Stimulated activated CD8-positive, alpha-beta memory T cell treated with anti-CD3 and anti-CD28 coated beads, Interleukin-15, amount 100 ng/mL, for 48 hours (primary cell): ENCODE results near the gene MSH6.

Experiments used
- DNase-seq, 2 donors: peaks; one replicate each; pipeline ENCODE4 v3.0.0-alpha.2; 2020; ENCODE audit warnings: low read depth in 2 of 2

Gene MSH6

DNA sequence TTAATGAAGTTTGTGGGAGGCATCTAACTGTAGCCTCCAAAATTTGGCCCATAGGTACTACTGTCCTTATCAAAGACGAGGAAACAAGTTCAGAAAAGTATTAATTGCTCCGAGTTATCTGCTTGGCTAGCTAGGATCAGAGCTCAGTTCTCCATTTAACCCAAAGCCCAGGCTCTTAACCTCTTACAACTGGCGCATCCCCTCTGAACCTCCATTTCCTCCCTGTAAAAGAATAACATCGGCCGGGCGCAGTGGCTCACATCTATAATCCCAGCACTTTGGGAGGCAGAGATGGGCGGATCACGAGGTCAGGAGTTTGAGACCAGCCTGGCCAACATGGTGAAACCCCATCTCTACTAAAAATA is 3.5 kb upstream of the MSH6 start:
- no peak for DNase-seq

DNA sequence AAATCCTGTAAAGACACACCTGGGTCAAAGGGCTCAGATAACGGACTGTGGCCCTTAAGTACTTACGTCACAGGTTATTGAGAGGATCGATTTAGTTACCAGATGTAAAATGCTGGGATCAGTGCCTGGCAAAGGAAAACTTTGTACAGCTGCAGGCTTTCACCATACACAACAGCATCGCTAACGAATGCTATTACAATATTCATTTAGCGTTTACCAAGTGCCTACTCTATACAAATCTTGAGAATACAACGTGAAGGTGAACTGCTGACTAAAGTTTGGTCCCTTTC is 619 bp upstream of the MSH6 start:
- no peak for DNase-seq

DNA sequence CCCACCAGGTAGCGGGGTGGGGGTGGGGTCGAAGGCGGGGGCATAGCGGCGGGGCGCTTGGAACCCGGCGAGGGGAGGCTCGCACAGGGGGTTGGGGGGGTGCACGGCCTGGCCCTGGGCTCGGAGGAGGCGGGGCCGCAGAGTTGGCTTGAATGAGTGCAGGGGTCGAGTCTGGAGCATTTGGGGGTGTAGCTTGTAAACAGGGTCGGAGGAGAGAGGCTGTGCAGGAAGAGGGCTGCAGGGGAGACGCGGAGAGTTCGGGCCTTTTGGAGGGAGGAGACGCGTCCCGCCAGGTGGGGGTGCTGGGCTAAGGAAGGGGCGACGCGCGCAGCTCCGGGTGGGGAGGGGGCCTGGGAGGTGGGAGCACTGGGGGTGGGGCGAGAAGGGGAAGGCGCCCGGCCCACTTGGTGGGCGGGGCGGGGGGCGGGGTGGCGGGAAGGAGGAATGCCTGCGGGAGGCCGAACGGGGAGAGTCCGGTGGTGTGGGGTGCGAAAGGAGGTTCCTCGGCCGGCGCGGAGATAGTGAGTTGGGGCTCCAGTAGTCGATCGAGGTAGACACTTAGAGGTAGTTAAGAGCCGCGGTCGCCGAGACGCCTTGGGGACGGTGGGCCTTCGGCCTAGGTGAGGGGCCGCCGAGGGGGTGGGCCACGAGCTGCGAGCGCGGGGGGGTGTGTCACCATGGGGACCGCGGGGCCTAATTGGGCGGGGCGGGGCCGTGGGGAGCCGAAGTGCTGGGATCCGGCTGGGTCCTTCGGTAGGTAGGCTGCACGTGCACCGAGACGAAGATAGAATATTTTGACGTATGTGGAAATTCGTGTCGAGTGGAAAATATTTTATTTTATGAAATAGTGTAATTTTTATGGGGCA is 774 bp downstream of the MSH6 start:
- DNase-seq = peak; percentile 42 to 49

DNA sequence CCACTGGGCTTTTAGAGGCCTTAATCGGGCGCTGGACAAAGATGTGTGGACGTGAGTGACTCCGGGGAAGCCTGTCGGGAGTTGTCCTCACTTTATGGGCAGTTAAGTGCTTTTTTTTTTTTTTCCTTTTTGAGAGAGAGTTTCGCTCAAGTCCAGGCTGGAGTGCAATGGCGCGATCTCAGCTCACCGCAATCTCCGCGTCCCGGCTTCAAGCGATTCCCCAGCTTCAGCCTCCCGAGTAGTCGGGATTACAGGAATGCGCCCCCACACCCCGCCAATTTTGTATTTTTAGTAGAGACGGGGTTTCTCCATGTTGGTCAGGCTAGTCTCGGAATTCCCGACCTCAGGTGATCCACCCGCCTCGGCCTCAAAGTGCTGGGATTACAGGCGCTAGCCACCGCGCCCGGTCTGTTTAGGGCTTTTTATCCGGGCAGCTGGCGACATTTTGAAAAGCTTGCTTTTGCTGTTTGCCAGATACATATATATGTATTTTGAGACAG is 1.5 kb downstream of the MSH6 start:
- DNase-seq = no peak

DNA sequence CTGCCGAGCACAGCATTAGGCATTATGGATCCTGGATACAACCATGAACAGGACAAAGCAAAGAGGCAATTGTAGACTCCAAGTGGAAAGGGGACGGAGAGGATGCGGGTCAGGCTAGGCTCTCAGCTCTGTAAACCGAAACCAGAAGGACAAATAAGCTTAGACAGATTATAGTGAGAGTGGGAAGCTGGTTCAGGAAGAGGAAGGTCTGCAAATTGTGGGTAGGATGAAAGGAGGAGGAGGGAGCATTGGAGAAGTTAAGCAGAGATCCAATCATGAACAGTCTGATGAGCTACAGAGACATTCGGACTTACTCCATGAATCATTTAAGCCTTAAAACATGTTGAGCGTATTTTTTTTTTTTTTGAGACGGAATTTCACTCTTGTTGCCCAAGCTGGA is 3.0 kb downstream of the MSH6 start:
- DNase-seq = no peak

DNA sequence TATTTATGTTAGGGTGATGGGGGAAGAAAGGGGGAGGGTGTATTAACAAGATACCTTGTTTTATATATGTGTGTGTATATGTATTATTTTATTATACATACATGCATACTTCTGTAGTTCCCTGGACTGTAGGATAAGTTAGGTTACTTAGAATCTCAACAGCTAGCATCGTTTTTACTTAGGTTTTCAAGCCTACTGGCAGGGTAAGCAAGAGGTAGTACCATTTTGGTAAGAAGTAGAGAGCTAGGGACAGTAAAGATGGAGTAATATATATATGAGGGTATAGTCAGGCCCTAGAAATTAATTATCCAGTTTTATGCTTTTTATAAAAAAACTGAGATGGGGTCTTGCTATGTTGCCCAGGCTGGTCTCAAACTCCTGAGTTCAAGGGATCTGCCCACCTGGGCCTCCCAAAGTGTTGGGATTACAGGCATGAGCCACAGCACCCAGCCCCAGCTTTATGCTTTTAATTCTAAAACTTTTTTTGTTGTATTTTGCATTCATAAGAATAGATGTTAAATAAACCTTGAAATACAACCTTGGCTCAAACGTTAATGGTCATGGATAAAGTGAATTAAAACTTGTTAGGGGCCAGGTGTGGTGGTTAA is 13.2 kb downstream of the MSH6 start:
- DNase-seq = no peak

DNA sequence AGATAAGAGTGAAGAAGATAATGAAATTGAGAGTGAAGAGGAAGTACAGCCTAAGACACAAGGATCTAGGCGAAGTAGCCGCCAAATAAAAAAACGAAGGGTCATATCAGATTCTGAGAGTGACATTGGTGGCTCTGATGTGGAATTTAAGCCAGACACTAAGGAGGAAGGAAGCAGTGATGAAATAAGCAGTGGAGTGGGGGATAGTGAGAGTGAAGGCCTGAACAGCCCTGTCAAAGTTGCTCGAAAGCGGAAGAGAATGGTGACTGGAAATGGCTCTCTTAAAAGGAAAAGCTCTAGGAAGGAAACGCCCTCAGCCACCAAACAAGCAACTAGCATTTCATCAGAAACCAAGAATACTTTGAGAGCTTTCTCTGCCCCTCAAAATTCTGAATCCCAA is 15.7 kb downstream of the MSH6 start:
- DNase-seq = no peak

DNA sequence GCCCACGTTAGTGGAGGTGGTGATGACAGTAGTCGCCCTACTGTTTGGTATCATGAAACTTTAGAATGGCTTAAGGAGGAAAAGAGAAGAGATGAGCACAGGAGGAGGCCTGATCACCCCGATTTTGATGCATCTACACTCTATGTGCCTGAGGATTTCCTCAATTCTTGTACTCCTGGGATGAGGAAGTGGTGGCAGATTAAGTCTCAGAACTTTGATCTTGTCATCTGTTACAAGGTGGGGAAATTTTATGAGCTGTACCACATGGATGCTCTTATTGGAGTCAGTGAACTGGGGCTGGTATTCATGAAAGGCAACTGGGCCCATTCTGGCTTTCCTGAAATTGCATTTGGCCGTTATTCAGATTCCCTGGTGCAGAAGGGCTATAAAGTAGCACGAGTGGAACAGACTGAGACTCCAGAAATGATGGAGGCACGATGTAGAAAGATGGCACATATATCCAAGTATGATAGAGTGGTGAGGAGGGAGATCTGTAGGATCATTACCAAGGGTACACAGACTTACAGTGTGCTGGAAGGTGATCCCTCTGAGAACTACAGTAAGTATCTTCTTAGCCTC is 16.2 kb downstream of the MSH6 start:
- DNase-seq = no peak

DNA sequence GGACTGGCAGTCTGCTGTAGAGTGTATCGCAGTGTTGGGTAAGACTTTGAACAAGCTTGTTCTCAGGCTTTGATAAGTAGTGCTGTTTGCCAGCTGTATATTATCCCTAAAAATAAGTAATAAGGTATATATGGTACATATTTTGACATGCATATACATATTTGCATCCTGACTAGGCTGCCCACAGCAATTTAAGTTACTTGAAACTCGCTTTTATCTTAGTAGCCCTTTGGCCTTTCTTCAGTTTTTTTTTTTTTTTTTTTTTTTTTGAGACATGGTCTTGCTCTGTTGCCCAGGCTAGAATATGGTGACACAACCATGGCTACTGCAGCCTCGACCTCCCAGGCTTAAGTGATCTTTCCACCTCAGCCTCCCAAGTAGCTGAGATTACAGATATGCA is 18.2 kb downstream of the MSH6 start:
- DNase-seq = no peak

DNA sequence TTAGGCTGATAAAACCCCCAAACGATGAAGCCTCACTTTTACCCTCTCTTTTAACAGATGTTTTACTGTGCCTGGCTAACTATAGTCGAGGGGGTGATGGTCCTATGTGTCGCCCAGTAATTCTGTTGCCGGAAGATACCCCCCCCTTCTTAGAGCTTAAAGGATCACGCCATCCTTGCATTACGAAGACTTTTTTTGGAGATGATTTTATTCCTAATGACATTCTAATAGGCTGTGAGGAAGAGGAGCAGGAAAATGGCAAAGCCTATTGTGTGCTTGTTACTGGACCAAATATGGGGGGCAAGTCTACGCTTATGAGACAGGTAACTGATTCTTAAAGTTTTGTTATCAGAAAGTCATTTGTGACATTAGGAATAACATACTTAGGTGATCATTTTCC is 20.4 kb downstream of the MSH6 start:
- DNase-seq = no peak

DNA sequence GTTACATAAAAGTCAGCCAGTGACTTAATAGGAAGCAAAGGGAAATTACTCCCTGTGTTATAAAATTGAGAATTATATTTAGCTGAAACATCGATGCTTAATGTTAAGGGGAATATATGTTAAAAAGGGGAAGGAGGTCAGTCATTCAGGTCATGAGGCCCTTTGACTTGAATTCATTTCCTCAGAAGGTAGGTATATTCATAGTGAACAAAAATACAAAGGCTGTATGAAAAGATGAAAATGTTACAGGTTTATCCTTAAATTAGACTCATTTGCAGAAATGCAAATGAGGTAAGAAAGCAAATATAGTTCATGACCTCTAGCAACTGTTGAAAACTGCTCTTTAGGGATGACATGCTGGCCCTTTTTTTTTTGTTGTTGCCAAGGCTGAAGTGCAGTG is 20.8 kb downstream of the MSH6 start:
- DNase-seq = no peak

DNA sequence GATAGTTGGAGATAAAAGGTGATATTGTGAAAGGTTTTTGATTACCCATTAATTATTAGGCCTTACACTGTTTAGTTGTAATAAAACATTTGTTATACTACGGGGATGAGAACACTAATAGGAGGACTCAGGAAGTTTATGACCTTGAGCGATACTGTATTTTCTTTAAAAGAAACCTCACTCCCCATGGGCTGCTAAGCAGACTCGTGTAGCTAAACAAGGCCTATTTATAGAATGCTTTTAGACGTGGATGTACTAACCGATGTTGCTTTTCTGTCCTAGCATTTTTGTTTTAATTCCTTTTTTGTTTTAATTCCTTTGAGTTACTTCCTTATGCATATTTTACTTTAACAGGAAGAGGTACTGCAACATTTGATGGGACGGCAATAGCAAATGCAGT is 22.9 kb downstream of the MSH6 start:
- no peak for DNase-seq

DNA sequence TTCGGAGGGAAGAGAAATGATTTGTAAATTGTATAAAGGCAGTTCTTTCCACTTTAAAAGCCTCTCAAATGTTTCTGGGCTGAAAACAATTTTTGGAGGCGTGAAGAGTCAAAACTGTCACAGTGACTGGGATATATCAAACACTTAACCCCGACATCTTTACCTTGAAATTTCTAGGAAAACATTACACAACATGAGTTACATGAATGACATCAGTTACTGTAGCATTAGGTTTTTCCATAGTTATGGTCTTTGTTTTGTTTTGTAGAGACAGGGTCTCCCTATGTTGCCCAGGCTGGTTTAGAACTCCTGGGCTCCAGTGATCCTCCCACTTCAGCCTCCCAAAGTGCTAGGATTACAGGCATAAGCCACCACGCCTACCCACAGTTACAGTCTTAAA is 25.7 kb downstream of the MSH6 start:
- no peak for DNase-seq

DNA sequence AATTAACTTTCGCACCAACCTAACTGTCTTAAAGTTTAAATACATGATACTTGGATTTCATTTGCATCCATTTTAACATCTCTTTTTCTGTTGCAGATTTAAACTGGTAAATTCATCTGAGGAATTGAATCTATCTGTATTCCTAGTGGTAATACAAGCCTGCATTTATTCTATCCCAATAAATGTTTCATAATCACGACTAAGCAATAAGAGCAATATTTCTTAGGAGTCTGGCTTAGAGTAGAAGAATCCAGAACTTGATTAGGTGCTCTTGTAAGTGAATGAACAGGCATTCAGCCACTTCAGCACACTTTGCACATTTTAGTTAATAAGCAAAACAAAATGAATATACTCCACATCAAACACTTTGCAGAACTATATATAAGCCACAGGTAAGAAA is 27.0 kb downstream of the MSH6 start:
- DNase-seq = no peak

DNA sequence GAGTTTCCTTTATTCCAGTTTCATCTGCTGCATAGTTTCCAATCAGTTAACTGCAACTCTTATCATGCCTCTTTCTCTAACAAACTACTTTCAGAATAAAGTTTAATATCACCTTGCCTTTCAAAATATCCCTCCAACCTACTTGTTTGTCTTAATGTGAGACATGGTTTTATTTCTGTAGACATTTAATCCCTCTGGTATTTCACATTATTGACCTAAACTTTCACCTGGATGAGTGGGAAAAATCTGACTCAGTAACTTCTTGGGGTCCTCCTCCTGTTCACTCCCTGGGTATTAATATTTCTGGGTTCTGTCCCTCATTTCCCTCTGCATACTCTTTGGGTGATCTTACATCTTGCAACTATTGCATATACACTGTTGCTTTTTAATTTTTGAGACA is 27.9 kb downstream of the MSH6 start:
- DNase-seq = no peak

DNA sequence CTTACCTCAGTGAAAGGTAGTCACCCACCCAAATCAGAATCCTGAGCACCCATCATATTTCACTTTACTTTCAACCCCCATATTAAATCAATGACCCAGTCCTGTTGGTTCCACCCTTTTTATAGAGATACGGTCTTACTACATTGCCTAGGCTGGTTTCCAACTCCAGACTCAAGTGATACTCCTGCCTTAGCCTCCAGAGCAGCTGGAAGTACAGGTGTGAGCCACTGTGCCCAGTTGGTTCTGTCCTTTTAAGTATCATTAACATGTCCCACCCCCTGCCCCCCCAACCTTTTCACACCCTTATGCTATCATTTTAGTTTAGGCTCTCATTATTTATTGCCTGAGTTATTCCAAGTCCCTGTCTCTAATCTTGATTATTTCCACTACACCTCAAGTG is 28.7 kb downstream of the MSH6 start:
- no peak for DNase-seq

DNA sequence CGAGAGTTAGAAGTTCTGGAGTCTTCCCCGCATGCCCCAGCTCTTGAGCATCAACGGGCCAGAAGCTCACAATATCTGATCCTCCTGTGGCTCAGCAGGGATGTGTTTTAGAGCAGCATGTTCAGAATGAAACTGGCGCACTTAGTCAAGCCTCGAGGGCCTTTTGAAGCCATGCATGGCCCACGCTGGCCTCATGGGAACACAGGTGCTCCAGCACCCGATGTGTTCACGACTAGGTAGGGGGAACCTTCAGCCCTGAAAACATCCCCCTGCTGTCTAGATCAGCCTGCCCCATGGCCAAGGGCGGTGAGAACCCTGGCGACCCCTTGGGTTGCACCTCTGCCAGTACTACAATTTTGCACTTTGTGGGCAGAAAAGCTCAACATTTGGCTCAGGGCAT is 32.8 kb downstream of the MSH6 start:
- no peak for DNase-seq

DNA sequence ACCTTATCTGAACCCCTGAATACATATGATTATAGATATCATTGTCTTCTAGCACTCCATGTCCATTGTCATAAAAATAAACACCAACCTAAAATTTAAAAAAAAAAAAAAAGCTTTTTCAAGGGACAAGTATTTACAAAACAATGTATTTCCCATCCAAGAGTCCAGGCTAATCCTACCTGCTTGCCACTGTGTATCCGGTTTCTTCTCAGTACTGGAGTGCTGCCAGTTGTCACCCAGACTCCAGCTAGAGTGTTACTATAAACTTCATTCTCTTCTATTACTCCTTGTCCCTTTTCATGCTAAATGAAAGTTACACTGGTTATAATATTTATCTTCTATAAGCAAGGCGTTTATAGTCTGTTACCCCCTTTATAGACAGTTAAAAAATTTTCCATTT is 35.8 kb downstream of the MSH6 start:
- DNase-seq = no peak

DNA sequence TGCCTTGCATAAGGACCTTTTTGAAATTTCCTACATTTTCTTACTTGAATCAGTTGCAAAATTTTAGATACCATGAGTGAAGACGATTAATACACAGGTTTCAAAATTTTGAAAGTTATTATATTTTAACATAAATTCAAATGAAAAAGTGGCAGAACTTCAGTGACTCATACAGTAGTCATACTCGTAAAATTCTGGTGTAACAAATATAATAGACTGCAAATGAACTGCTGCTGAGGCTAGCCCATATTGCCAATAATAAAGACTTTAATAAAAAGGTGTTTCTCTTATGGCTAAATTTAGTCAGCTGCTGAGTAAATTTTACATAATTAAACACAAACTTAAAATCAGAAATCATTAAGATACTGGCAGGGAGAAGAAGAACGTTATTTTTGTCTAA is 36.9 kb downstream of the MSH6 start:
- DNase-seq = no peak

DNA sequence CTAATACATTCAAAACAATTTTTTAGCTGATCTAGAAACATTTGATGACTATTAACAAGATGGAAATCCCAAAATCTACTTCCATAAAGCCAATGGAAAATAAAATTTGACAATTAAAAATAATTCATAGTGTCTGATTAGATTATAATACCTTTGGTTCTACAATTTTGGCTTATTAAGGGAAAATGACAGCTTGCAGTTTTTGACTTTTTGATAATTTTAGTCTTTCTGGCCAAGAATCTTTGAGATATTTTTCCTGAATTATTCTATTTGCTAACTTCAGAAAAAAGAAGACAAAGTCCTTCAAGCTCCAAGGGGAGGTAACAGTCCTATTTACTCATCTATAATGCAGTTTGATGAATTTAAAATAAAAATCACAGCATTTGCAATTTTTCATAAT is 39.6 kb downstream of the MSH6 start:
- no peak for DNase-seq

DNA sequence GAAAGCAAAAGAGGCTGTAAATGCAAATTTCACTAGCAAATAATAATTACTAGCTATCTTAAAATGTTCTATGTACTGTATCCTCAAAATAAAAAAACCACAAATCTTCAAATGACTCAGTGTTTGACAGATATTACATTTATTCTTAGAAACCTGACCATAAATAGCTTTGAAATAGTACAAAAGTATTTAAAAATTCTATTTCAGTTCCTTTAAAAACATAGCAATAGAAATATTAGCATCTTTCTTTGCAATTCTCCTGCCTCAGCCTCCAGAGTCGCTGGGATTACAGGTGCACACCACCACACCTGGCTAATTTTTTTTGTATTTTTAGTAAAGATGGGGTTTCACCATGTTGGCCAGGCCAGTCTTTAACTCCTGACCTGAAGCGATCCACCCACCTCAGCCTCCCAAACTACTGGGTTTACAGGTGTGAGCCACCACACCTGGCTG is 50.6 kb downstream of the MSH6 start:
- no peak for DNase-seq

DNA sequence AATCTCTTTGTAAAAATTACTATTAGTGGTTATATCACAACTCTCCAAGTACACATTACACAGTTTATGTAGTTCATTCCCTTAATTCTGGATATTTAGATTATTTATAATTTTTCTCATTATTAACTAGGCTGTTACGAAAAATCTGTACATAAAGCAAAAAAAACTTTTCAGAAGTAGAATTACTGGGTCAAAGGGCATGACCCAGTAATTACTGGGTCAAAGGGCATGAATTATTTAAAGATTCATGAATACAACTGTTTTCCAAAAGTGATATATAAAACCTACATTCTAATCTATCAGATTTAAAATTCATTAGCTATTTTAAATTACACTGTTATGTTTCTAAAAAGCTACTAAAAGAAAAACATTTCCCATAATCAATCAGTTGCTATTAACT is 55.3 kb downstream of the MSH6 start:
- DNase-seq = no peak

DNA sequence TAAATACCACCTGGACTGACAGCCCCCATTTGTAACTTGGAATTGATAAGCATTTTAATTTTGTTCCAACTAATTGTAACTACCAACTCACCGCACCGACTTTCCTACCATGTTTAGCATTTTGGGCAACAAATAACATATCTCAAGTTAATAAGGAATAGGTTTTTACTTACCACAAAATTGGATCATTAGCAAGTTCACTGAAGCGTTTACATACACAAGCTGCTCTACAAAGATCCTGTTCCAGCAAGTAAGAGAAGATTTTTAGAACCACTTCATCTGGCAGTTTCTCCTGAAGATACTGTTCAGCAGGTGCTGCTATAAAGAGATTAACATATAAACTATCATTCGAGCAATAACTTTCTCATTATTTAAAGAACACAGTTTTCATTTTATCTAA is 55.7 kb downstream of the MSH6 start:
- DNase-seq = no peak
